PC-3 (cell line): ENCODE measurements around the gene MAN1B1.

Source experiments
- EZH2 ChIP-seq: fragments of 300-600 bp; sonication (generic); IDR thresholded peaks from one replicate; pipeline ENCODE4 v1.6.1; 2017; ENCODE audit warnings: antibody characterized with exemption, mild to moderate bottlenecking, low read length; ENCODE audit not compliant: unreplicated experiment
- EZH2phosphoT487 ChIP-seq: fragments of 300-600 bp; sonication (generic); IDR thresholded peaks from 2 replicates; pipeline ENCODE4 v1.6.1; 2018; ENCODE audit warnings: mild to moderate bottlenecking, antibody characterized with exemption, low read length, borderline replicate concordance
- TF ChIP-seq, protein P1 (sequence below): fragments of 300-600 bp; sonication (generic); conservative IDR thresholded peaks from 2 replicates; pipeline ENCODE4 v1.5.1; 2017; ENCODE audit warnings: antibody characterized with exemption, low read depth, mild to moderate bottlenecking, low read length

- TF ChIP-seq EZH2 (no peak), EZH2phosphoT487 (no peak)
- TF ChIP-seq, protein P1, sequence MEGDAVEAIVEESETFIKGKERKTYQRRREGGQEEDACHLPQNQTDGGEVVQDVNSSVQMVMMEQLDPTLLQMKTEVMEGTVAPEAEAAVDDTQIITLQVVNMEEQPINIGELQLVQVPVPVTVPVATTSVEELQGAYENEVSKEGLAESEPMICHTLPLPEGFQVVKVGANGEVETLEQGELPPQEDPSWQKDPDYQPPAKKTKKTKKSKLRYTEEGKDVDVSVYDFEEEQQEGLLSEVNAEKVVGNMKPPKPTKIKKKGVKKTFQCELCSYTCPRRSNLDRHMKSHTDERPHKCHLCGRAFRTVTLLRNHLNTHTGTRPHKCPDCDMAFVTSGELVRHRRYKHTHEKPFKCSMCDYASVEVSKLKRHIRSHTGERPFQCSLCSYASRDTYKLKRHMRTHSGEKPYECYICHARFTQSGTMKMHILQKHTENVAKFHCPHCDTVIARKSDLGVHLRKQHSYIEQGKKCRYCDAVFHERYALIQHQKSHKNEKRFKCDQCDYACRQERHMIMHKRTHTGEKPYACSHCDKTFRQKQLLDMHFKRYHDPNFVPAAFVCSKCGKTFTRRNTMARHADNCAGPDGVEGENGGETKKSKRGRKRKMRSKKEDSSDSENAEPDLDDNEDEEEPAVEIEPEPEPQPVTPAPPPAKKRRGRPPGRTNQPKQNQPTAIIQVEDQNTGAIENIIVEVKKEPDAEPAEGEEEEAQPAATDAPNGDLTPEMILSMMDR: no peak
Observed at GRCh38 chr9:137150617-137151457, 64.1 kb downstream of the MAN1B1 start.
